HCT116 (cell line): ENCODE measurements around the gene TTC19. TPM values are rescaled to one million over a fixed set of nuclear protein-coding genes. Genes with fewer than 3 reads are reported as not detected.

Source experiments
- ATAC-seq: fragments of 200-7000 bp; cut with Tn5 transposase; 2 replicates; pipeline ENCODE4 v1.9.1; 2020; ENCODE audit warnings: mild to moderate bottlenecking, moderate library complexity
- BruUV-seq: library from RNA; stranded (reverse); fragments of 400-500 nt; replicated peaks from 2 replicates; lab custom pipeline; 2021; lab: Mats Ljungman, UMichigan
- CTCF ChIA-PET: fragments of 300-600 bp; sonication (Branson Sonifier 250); formaldehyde crosslinking; loops from one replicate; lab custom pipeline; 2021; ENCODE audit warnings: antibody characterized with exemption; lab: Charles Lee
- POLR2A ChIA-PET: fragments of 300-600, 350-600 bp; sonication (Branson Sonifier 250); formaldehyde crosslinking; loops from one replicate; lab custom pipeline; 2021; ENCODE audit warnings: antibody characterized with exemption; lab: Charles Lee
- RAD21 ChIA-PET, 2 experiments: fragments of 300-600 bp; sonication (Branson Sonifier 250); formaldehyde crosslinking; loops; one replicate each; lab custom pipeline; 2023; ENCODE audit warnings: low total read pairs in 2 of 2; ENCODE audit not compliant: uncharacterized antibody in 2 of 2, unreplicated experiment in 2 of 2, low non-redundant PET in 1 of 2; lab: Charles Lee
- DNase-seq: peaks from one replicate; pipeline ENCODE4 v3.0.0-alpha.2; 2010; ENCODE audit warnings: low read depth, low spot score
- H2AFZ ChIP-seq: fragments of 200-600 bp; shearing (Covaris generic), sonication (generic); 2 replicates; pipeline ENCODE4 v1.6.1; 2017; ENCODE audit warnings: low read depth, mixed run types, mixed read lengths, antibody characterized with exemption, low read length; ENCODE audit not compliant: poor library complexity, severe bottlenecking
- H3K27ac ChIP-seq: 2 replicates; pipeline ENCODE4 v1.5.1; 2012; ENCODE audit warnings: low read depth, low read length
- H3K27me3 ChIP-seq: fragments of 200-600 bp; sonication (generic); 2 replicates; pipeline ENCODE4 v1.6.1; 2016; ENCODE audit warnings: mixed run types, low read length, mixed read lengths; ENCODE audit not compliant: insufficient read depth
- H3K36me3 ChIP-seq, 2 experiments: fragments of 200-500 bp in 1 of 2; fragments of 200-600 bp in 1 of 2; sonication (Bioruptor generic) in 1 of 2; sonication (generic) in 1 of 2; 2 replicates each; pipeline versions ENCODE4 v1.5.1 to v1.6.1; 2014 to 2016; ENCODE audit warnings: low read length in 2 of 2, inconsistent platforms in 1 of 2, mixed read lengths in 1 of 2, mixed run types in 1 of 2; ENCODE audit not compliant: insufficient read depth in 2 of 2, control insufficient read depth in 1 of 2
- H3K4me1 ChIP-seq, 2 experiments: fragments of 200-600 bp in 1 of 2; sonication (generic) in 1 of 2; 2 replicates each; pipeline versions ENCODE4 v1.5.1 to v1.6.1; 2012 to 2017; ENCODE audit warnings: low read length in 2 of 2, inconsistent platforms in 1 of 2, mild to moderate bottlenecking in 1 of 2, mixed read lengths in 1 of 2, mixed run types in 1 of 2, moderate library complexity in 1 of 2; ENCODE audit not compliant: insufficient read depth in 2 of 2, control insufficient read depth in 1 of 2
- H3K4me2 ChIP-seq: fragments of 200-600 bp; sonication (generic); 2 replicates; pipeline ENCODE4 v1.6.1; 2017; ENCODE audit warnings: mixed run types, low read length, mixed read lengths
- H3K4me3 ChIP-seq, 2 experiments: fragments of 200-600 bp in 1 of 2; sonication (generic) in 1 of 2; replicated peaks in 1 of 2; 2 replicates each; pipeline ENCODE4 v1.5.1; 2011 to 2016; ENCODE audit warnings: low read length in 2 of 2, control low read depth in 1 of 2, low read depth in 1 of 2, mild to moderate bottlenecking in 1 of 2, mixed read lengths in 1 of 2, mixed run types in 1 of 2
- H3K79me2 ChIP-seq: fragments of 200-600 bp; sonication (generic); 2 replicates; pipeline ENCODE4 v1.6.1; 2017; ENCODE audit warnings: mild to moderate bottlenecking, mixed run types, low read length, moderate library complexity, mixed read lengths; ENCODE audit not compliant: insufficient read depth
- H3K9ac ChIP-seq: fragments of 200-600 bp; sonication (generic); 2 replicates; pipeline ENCODE4 v1.6.1; 2016; ENCODE audit warnings: low read length, mixed read lengths
- H3K9me2 ChIP-seq: fragments of 200-600 bp; sonication (generic), shearing (Covaris generic); 2 replicates; pipeline ENCODE4 v1.6.1; 2017; ENCODE audit warnings: mixed run types, mild to moderate bottlenecking, moderate library complexity; ENCODE audit not compliant: insufficient read depth
- H3K9me3 ChIP-seq, 2 experiments: fragments of 200-500 bp in 1 of 2; fragments of 200-600 bp in 1 of 2; sonication (Bioruptor generic) in 1 of 2; sonication (generic) in 1 of 2; 2 replicates each; pipeline ENCODE4 v1.6.1; 2014 to 2017; ENCODE audit warnings: low read length in 2 of 2, mixed read lengths in 2 of 2, inconsistent platforms in 1 of 2, low read depth in 1 of 2, mild to moderate bottlenecking in 1 of 2, mixed run types in 1 of 2, moderate library complexity in 1 of 2; ENCODE audit not compliant: control insufficient read depth in 1 of 2, insufficient read depth in 1 of 2
- H4K20me1 ChIP-seq: fragments of 200-600 bp; sonication (generic), shearing (Covaris generic); 2 replicates; pipeline ENCODE4 v1.6.1; 2017; ENCODE audit warnings: mixed run types, mild to moderate bottlenecking, moderate library complexity; ENCODE audit not compliant: insufficient read depth
- ELF1 ChIP-seq: IDR thresholded peaks from 2 replicates; pipeline ENCODE4 v1.6.1; 2012; ENCODE audit warnings: low read depth, borderline replicate concordance
- EZH2 ChIP-seq: fragments of 200-600 bp; sonication (generic); IDR thresholded peaks from 2 replicates; pipeline ENCODE4 v1.6.1; 2017; ENCODE audit warnings: antibody characterized with exemption, mixed run types
- POLR2A ChIP-seq: IDR thresholded peaks from 2 replicates; pipeline ENCODE4 v1.7.0; 2011; ENCODE audit warnings: borderline replicate concordance; ENCODE audit not compliant: insufficient read depth, insufficient read length; ENCODE audit errors: extremely low read depth
- SIN3A ChIP-seq: IDR thresholded peaks from 2 replicates; pipeline ENCODE4 v1.6.1; 2012; ENCODE audit warnings: low read depth
- YY1 ChIP-seq: IDR thresholded peaks from 2 replicates; pipeline ENCODE4 v1.6.1; 2011; ENCODE audit warnings: low read length, low read depth, moderate library complexity, mild to moderate bottlenecking; ENCODE audit not compliant: insufficient replicate concordance; ENCODE audit errors: extremely low read depth
- ZNF274 ChIP-seq: fragments of 200-500 bp; sonication (Bioruptor generic); IDR thresholded peaks from 2 replicates; pipeline ENCODE4 v1.6.1; 2014; ENCODE audit warnings: mild to moderate bottlenecking, low read depth, low read length, inconsistent platforms
- intact Hi-C: fragments of 100-400 bp; cut with micrococcal nuclease; formaldehyde crosslinking; loops from 2 replicates; pipeline ENCODE4 v1.10.0; 2022
- total RNA-seq: library from RNA; stranded (reverse); gene quantifications from one replicate; pipeline ENCODE4 v1.2.1, GENCODE V29; 2021; ENCODE audit not compliant: unreplicated experiment
- TF ChIP-seq, protein P1 (sequence below): IDR thresholded peaks from 2 replicates; pipeline ENCODE4 v1.6.1; 2012

The TTC19 gene
- total RNA-seq, 1 experiment from 2014 or later, result 61.3 TPM

- CTCF ChIA-PET, result no interaction called here
- POLR2A ChIA-PET, result no interaction called here
Measured at GRCh38 chr17:15967706-15968399, 31.8 kb upstream of the TTC19 start.

DNA sequence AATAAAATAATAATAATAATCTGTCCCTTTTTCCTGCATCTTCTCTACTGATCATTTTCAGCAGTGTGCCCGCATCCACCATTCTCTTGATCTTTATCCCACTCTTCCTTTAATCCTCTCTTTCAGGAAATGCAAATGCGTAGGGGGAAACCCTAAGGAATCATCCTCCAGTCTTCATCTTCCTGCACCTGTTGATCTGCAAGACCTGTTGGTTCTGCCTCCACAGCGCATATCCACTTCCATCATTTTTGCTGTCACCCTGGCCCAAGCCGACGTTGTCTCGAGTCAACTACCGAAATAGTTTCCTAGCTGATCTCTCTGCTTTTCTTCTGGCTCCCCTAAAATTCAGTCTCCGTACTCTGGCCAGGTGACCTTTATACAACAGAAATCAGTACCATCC, 30.2 kb upstream of the TTC19 start:
- POLR2A ChIA-PET, result no interaction called here
- TF ChIP-seq YY1 (no peak), SIN3A (no peak), EZH2 (no peak)
- peaks cover 0 to 38% of the 10 kb centered on the region in 2 experiments; a peak in 1 of 4 replicates for H3K36me3 ChIP-seq
- no peak overlapping the region for H2AFZ ChIP-seq
- H4K20me1 ChIP-seq, result no peaks in the 10 kb centered on the region
- H3K9me3 ChIP-seq, result no peaks in the 10 kb centered on the region
- CTCF ChIA-PET, result no interaction called here
- H3K79me2 ChIP-seq, result peaks cover 99% of the 10 kb centered on the region
- H3K27me3 ChIP-seq, result no peaks in the 10 kb centered on the region
- peaks cover 50 to 89% of the 10 kb centered on the region in 2 experiments for H3K4me1 ChIP-seq
- H3K4me3 ChIP-seq, result no peak overlapping the region
- DNase-seq (no peak), ATAC-seq (no peak)
- no TSS peak for BruUV-seq
- RAD21 ChIA-PET, result no interaction called here
- no peak overlapping the region for H3K27ac ChIP-seq
- H3K4me2 ChIP-seq, result no peak overlapping the region
- no peak overlapping the region for H3K9ac ChIP-seq
- H3K9me2 ChIP-seq, result no peaks in the 10 kb centered on the region
- intact Hi-C loops, result no loop called here

More at GRCh38 chr17:15967706-15968399, 31.8 kb upstream of the TTC19 start:
- intact Hi-C loops, result no loop called here
- no peak for ATAC-seq
- no peaks in the 10 kb centered on the region for H3K27me3 ChIP-seq
- no TSS peak for BruUV-seq
- peak overlapping the region; percentile 80; the same call in 1 of the 2 replicates for H3K4me2 ChIP-seq
- RAD21 ChIA-PET, result no interaction called here
- no peaks in the 10 kb centered on the region for H3K9me3 ChIP-seq
- H3K9ac ChIP-seq, result peak overlapping the region; percentile 63; the same call in 1 of the 2 replicates
- no peak overlapping the region for H3K4me3 ChIP-seq
- H4K20me1 ChIP-seq, result no peaks in the 10 kb centered on the region
- peaks cover 65 to 94% of the 10 kb centered on the region in 2 experiments for H3K4me1 ChIP-seq
- H3K27ac ChIP-seq, result peak overlapping the region; percentile 92
- no peak for DNase-seq
- H3K9me2 ChIP-seq, result no peaks in the 10 kb centered on the region
- peaks cover 0 to 34% of the 10 kb centered on the region in 2 experiments; a peak in 1 of 4 replicates for H3K36me3 ChIP-seq
- H3K79me2 ChIP-seq, result peaks cover 99% of the 10 kb centered on the region
- TF ChIP-seq POLR2A, result no peak
- TF ChIP-seq EZH2, result no peak
- TF ChIP-seq, protein P1, sequence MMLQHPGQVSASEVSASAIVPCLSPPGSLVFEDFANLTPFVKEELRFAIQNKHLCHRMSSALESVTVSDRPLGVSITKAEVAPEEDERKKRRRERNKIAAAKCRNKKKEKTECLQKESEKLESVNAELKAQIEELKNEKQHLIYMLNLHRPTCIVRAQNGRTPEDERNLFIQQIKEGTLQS, result no peak
- no peak for TF ChIP-seq ELF1
- TF ChIP-seq ZNF274, result no peak
- no peak overlapping the region for H2AFZ ChIP-seq
